Measurements from ENCODE around the gene ZSCAN23. TPM values are rescaled to one million over a fixed set of nuclear protein-coding genes. Genes with fewer than 3 reads are reported as not detected.
A peak's percentile ranks its signal among the peaks of the same experiment; 100 is the strongest.

The ZSCAN23 gene
- total and polyA plus RNA-seq, 9 of the 15 experiments (the other 6 are each of a cell fraction or from before 2014, with no cell fraction given), result 0.05 to 0.29 (median 0.21) TPM; not detected in 1

DNA sequence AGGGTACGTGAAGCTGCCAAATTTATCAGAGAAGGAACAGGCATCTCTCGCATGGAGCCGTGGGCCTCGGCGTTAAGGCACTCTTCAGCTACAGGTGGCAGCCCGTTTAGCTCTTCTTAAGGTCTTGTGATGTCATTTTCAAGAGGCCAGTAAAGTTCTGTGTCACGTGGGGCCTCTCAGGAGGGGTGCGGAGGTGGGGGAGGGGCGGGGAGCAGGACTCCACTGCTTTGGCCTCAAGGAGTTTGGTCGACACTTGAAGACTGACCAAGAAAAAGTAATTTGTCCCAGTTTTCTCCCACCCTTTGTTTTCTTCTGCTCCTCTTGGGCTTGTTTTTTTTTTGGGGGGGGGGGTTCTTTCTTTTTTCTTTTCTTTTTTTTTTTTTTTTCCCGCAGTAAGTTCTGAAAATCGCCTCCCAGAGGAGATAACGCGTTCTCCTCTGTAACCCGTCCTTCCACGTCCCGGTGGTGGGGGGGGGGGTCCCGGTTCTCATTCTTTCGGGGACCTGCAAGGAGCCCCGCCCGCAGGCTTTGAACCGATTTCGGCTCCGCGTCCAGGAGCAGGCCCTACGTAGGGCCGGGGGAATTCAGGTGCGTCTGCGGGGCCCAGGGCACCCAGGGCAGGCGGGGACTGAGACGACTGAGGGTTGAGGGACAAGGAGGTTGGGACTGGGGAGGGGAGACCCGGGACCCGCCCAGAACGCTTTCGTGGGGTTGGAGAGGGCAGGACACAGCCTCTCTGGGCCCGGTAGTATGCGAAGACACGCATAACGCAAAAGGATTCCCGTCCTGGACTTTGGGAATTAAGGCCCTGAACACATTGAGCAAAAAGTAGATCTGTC lies 46.3 kb upstream of the ZSCAN23 start (continued):
- TF ChIP-seq MAFF (IDR thresholded peaks at IDR 0.05; ENCODE audit: low read length) (0 out of 2 replicates have a peak, but pooled peaks have one; percentile 0), POLR2H (tag; IDR thresholded peaks at IDR 0.05; ENCODE audit: low read depth) (no peak), ZBTB7A (IDR thresholded peaks at IDR 0.05; ENCODE audit: borderline replicate concordance, control insufficient read depth, low read depth, low read length) (0 out of 2 replicates have a peak, but pooled peaks have one; percentile 77), NELFE (IDR thresholded peaks at IDR 0.05; ENCODE audit: insufficient read depth, insufficient read length) (no peak), ZBTB17 (CRISPR knock-in tag; IDR thresholded peaks at IDR 0.05) (no peak; the same call in 1 of the 2 replicates), GTF2F1 (IDR thresholded peaks at IDR 0.05; ENCODE audit: low read depth, low read length) (no peak), POU5F1 (IDR thresholded peaks at IDR 0.05; ENCODE audit: borderline replicate concordance, low read depth, low read length, partially characterized antibody) (no peak), PHF8 (IDR thresholded peaks at IDR 0.05; ENCODE audit: borderline replicate concordance, low read length) (peak; percentile 82), ZNF217 (CRISPR knock-in tag; IDR thresholded peaks at IDR 0.05) (no peak), ZNF134 (CRISPR knock-in tag; conservative IDR thresholded peaks at IDR 0.05) (no peak), ELF4 (CRISPR knock-in tag; IDR thresholded peaks at IDR 0.05) (no peak), FOXJ3 (CRISPR knock-in tag; IDR thresholded peaks at IDR 0.05) (no peak), CBFA2T2 (conservative IDR thresholded peaks at IDR 0.05) (peak; percentile 75), DIDO1 (tag; IDR thresholded peaks at IDR 0.05; ENCODE audit: low read depth) (0 out of 2 replicates have a peak, but pooled peaks have one; percentile 20), PRMT5 (CRISPR knock-in tag; IDR thresholded peaks at IDR 0.05) (no peak), CBX3 (IDR thresholded peaks at IDR 0.05; ENCODE audit: borderline replicate concordance in 1 of 2, low read length in 2 of 2) (peak in 1 of 2 experiments; percentile 73; a peak in 1 of 3 replicates), ZNF695 (CRISPR knock-in tag; IDR thresholded peaks at IDR 0.05) (no peak), RAD51 (IDR thresholded peaks at IDR 0.05; ENCODE audit: borderline replicate concordance, low read depth) (peak; percentile 95)
- TF ChIP-seq, protein P1, sequence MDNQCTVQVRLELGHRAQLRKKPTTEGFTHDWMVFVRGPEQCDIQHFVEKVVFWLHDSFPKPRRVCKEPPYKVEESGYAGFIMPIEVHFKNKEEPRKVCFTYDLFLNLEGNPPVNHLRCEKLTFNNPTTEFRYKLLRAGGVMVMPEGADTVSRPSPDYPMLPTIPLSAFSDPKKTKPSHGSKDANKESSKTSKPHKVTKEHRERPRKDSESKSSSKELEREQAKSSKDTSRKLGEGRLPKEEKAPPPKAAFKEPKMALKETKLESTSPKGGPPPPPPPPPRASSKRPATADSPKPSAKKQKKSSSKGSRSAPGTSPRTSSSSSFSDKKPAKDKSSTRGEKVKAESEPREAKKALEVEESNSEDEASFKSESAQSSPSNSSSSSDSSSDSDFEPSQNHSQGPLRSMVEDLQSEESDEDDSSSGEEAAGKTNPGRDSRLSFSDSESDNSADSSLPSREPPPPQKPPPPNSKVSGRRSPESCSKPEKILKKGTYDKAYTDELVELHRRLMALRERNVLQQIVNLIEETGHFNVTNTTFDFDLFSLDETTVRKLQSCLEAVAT (IDR thresholded peaks at IDR 0.05), result peak; percentile 50 to 63; a peak in 3 of 4 replicates
- TF ChIP-seq, protein P2, sequence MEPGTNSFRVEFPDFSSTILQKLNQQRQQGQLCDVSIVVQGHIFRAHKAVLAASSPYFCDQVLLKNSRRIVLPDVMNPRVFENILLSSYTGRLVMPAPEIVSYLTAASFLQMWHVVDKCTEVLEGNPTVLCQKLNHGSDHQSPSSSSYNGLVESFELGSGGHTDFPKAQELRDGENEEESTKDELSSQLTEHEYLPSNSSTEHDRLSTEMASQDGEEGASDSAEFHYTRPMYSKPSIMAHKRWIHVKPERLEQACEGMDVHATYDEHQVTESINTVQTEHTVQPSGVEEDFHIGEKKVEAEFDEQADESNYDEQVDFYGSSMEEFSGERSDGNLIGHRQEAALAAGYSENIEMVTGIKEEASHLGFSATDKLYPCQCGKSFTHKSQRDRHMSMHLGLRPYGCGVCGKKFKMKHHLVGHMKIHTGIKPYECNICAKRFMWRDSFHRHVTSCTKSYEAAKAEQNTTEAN (CRISPR knock-in tag; IDR thresholded peaks at IDR 0.05), result no peak
- TF ChIP-seq, protein P3, sequence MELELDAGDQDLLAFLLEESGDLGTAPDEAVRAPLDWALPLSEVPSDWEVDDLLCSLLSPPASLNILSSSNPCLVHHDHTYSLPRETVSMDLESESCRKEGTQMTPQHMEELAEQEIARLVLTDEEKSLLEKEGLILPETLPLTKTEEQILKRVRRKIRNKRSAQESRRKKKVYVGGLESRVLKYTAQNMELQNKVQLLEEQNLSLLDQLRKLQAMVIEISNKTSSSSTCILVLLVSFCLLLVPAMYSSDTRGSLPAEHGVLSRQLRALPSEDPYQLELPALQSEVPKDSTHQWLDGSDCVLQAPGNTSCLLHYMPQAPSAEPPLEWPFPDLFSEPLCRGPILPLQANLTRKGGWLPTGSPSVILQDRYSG (tag; conservative IDR thresholded peaks at IDR 0.05; ENCODE audit: low read depth), result no peak
- TF ChIP-seq, protein P4, sequence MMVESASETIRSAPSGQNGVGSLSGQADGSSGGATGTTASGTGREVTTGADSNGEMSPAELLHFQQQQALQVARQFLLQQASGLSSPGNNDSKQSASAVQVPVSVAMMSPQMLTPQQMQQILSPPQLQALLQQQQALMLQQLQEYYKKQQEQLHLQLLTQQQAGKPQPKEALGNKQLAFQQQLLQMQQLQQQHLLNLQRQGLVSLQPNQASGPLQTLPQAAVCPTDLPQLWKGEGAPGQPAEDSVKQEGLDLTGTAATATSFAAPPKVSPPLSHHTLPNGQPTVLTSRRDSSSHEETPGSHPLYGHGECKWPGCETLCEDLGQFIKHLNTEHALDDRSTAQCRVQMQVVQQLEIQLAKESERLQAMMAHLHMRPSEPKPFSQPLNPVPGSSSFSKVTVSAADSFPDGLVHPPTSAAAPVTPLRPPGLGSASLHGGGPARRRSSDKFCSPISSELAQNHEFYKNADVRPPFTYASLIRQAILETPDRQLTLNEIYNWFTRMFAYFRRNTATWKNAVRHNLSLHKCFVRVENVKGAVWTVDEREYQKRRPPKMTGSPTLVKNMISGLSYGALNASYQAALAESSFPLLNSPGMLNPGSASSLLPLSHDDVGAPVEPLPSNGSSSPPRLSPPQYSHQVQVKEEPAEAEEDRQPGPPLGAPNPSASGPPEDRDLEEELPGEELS (CRISPR knock-in tag; IDR thresholded peaks at IDR 0.05; ENCODE audit: borderline replicate concordance), result no peak; the same call in 1 of the 2 replicates
